Calu3 (cell line): Measurements from ENCODE around the gene ANKRD12. TPM values are rescaled to one million over a fixed set of nuclear protein-coding genes. Genes with fewer than 3 reads are reported as not detected.
A peak's percentile ranks its signal among the peaks of the same experiment; 100 is the strongest.
"Not testable (repeated sequence)": the region's sequence is repeated elsewhere in the genome, so short reads cannot be mapped to it uniquely, and the experiment has no call there.

Source experiments
- BruUV-seq: library from RNA; stranded (reverse); fragments of 400-500 nt; replicated peaks from 2 replicates; lab custom pipeline; 2021; lab: Mats Ljungman, UMichigan
- CTCF ChIA-PET: fragments of 300-600 bp; sonication (Branson Sonifier 250); formaldehyde crosslinking; loops from one replicate; lab custom pipeline; 2022; ENCODE audit warnings: antibody characterized with exemption; lab: Charles Lee
- DNase-seq: peaks from one replicate; pipeline ENCODE4 v3.0.0; 2022
- H3K27ac Mint-ChIP-seq: one replicate; pipeline ENCODE4 v1.8.0; 2022; ENCODE audit warnings: mixed read lengths; ENCODE audit not compliant: unreplicated experiment
- H3K27me3 Mint-ChIP-seq: one replicate; pipeline ENCODE4 v1.8.0; 2022; ENCODE audit warnings: mixed read lengths; ENCODE audit not compliant: unreplicated experiment
- H3K36me3 Mint-ChIP-seq: one replicate; pipeline ENCODE4 v1.8.0; 2022; ENCODE audit warnings: mild to moderate bottlenecking, moderate library complexity, mixed read lengths; ENCODE audit not compliant: insufficient read depth, unreplicated experiment
- H3K4me1 Mint-ChIP-seq: one replicate; pipeline ENCODE4 v1.8.0; 2022; ENCODE audit warnings: mild to moderate bottlenecking, low read depth, mixed read lengths; ENCODE audit not compliant: unreplicated experiment
- H3K4me3 Mint-ChIP-seq: one replicate; pipeline ENCODE4 v1.8.0; 2022; ENCODE audit warnings: mild to moderate bottlenecking, low read depth, moderate library complexity, mixed read lengths; ENCODE audit not compliant: unreplicated experiment
- H3K9me3 Mint-ChIP-seq: one replicate; pipeline ENCODE4 v1.8.0; 2022; ENCODE audit warnings: low read depth, mixed read lengths; ENCODE audit not compliant: unreplicated experiment
- intact Hi-C: fragments of 100-400 bp; cut with micrococcal nuclease; formaldehyde crosslinking; loops from one replicate; pipeline ENCODE4 v1.10.0; 2022; ENCODE audit not compliant: unreplicated experiment
- total RNA-seq: library from RNA; stranded (reverse); gene quantifications from 2 replicates; pipeline ENCODE4 v1.2.3, GENCODE V29; 2022
- TF ChIP-seq, protein P1 (sequence below): fragments of 200-600 bp; IDR thresholded peaks from one replicate; pipeline ENCODE4 v1.8.0; 2022; ENCODE audit warnings: antibody characterized with exemption; ENCODE audit not compliant: unreplicated experiment

Gene ANKRD12
- total RNA-seq, 1 experiment from 2014 or later: 40.7 TPM

DNA sequence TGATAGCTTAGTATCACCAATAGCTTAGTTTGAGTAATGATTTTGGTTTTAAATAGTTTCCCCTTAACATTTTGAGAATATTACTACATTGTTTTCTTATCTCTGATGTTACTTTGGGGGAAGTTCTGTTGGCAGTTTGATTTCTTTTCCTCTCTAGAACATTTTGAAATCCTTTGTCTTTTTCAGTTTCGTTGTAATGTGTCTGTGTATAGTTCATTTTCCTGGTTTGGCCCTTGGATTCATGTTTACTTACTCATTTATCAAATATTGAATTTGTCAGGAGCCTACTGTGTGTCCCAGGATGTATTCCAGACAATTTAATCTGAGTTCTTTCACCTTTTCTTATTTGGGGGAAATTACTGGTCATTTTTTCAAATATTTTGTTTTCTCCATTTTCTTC is 16.7 kb downstream of the ANKRD12 start:
- CTCF ChIA-PET: no interaction called here
- peaks cover 34% of the 10 kb centered on the region for H3K4me1 Mint-ChIP-seq
- H3K27me3 Mint-ChIP-seq: no peaks in the 10 kb centered on the region
- H3K36me3 Mint-ChIP-seq: peaks cover 5% of the 10 kb centered on the region
- intact Hi-C loops: no loop called here
- TF ChIP-seq, protein P1, sequence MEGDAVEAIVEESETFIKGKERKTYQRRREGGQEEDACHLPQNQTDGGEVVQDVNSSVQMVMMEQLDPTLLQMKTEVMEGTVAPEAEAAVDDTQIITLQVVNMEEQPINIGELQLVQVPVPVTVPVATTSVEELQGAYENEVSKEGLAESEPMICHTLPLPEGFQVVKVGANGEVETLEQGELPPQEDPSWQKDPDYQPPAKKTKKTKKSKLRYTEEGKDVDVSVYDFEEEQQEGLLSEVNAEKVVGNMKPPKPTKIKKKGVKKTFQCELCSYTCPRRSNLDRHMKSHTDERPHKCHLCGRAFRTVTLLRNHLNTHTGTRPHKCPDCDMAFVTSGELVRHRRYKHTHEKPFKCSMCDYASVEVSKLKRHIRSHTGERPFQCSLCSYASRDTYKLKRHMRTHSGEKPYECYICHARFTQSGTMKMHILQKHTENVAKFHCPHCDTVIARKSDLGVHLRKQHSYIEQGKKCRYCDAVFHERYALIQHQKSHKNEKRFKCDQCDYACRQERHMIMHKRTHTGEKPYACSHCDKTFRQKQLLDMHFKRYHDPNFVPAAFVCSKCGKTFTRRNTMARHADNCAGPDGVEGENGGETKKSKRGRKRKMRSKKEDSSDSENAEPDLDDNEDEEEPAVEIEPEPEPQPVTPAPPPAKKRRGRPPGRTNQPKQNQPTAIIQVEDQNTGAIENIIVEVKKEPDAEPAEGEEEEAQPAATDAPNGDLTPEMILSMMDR: no peak
- no peaks in the 10 kb centered on the region for H3K9me3 Mint-ChIP-seq
- BruUV-seq: no TSS peak
- DNase-seq: no peak
- no peak overlapping the region for H3K4me3 Mint-ChIP-seq
- no peak overlapping the region for H3K27ac Mint-ChIP-seq

DNA sequence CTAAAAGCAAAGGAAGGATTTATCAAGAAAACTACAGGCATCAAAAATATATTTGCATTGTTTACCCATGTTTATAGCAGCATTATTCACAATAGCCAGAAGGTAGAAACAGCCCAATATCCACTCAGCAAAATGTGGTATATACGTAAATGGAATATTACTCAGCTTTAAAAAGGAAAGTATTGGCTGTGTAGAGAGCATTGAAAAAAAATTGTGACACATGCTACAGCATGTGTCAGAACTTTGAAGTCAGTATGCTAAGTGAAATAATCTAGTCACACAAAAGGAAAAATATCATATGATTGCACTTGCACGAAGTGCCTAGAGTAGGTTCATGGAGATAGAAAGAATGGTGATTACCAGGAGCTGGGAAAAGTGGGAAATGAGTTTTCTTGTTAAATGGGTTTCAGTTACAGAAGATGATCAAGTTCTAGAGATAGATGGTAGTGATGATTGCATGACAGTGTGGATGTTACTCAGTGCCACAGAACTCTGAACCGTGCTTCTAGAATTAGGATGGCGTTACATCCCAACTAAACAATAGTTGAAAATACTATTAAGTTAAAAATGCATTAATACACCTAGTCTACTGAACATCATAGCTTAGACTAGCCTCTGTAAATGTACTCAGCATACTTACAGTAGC is 20.1 kb downstream of the ANKRD12 start:
- CTCF ChIA-PET: interaction anchor here (0.7 kb wide), 1 partner anchor 91 kb away, joined by 5 read pairs; no protein-coding TSS in a partner anchor
- Mint-ChIP-seq H3K27me3 (no peaks in the 10 kb centered on the region), H3K36me3 (no peaks in the 10 kb centered on the region), H3K4me3 (no peak overlapping the region), H3K9me3 (no peaks in the 10 kb centered on the region), H3K27ac (no peak overlapping the region), H3K4me1 (peaks cover 32% of the 10 kb centered on the region)
- DNase-seq: no peak
- intact Hi-C loops: no loop called here
- no TSS peak for BruUV-seq
- TF ChIP-seq, protein P1: no peak

DNA sequence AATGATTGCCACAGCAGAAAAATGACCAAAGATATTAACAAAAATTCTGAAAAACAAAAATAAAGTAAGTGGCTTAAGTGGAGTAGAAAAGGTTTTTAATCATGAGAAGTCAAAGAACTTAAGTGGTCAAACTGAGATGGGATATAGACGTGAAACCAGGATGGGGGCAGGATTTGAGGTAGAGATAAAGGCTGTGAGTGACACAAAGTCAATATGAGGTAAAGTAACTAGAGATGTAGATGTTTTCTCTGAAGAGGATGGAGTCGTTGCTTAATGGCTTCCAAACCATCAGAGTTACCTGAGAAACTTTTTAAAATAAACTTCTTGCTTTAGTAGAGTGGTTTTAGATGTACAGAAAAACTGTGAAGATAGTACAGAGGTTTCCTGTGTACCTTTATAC is 21.2 kb downstream of the ANKRD12 start:
- no peak overlapping the region for H3K4me3 Mint-ChIP-seq
- intact Hi-C loops: no loop called here
- no peaks in the 10 kb centered on the region for H3K36me3 Mint-ChIP-seq
- H3K4me1 Mint-ChIP-seq: peaks cover 28% of the 10 kb centered on the region
- no peak for DNase-seq
- TF ChIP-seq, protein P1: no peak
- no TSS peak for BruUV-seq
- no peaks in the 10 kb centered on the region for H3K9me3 Mint-ChIP-seq
- CTCF ChIA-PET: no interaction called here
- peak overlapping the region; percentile 6 for H3K27ac Mint-ChIP-seq
- H3K27me3 Mint-ChIP-seq: no peaks in the 10 kb centered on the region

DNA sequence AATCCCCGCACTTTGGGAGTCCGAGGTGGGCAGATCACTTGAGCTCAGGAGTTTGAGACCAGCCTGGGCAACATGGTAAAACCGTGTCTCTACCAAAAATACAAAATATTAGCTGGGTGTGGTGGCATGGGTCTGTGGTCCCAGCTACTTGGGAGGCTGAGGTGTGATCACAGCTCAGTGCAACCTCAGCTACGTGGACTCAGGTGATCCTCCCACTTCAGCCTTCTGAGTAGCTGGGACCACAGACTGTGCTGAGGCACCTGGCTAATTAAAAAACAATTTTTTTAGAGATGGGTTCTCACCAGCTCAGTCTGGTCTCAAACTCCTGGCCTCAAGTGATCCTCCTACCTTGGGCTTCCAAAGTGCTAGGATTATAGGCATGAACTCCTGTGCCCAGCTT is 23.4 kb downstream of the ANKRD12 start:
- Mint-ChIP-seq H3K4me3 (no peak overlapping the region), H3K27me3 (no peaks in the 10 kb centered on the region), H3K9me3 (peaks cover 13% of the 10 kb centered on the region), H3K36me3 (no peaks in the 10 kb centered on the region), H3K27ac (no peak overlapping the region), H3K4me1 (peaks cover 18% of the 10 kb centered on the region)
- TF ChIP-seq, protein P1: no peak
- CTCF ChIA-PET: interaction anchor here (1.5 kb wide), 1 partner anchor 357 kb away, joined by 3 read pairs; no protein-coding TSS in a partner anchor
- no peak for DNase-seq
- intact Hi-C loops: no loop called here
- no TSS peak for BruUV-seq

DNA sequence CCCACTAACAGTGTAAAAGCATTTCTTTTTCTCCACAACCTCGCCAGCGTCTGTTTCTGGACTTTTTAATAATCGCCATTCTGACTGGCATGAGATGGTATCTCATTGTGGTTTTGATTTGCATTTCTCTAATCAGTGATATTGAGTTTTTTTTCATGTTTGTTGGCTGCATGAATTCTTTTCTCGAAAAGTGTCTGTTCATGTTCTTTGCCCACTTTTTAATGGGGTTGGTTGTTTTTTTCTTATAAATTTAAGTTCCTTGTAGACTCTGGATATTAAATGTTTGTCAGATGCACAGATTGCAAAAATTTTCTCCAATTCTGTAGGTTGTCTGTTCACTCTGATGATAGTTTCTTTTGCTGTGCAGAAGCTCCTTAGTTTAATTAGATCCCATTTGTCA is 26.1 kb downstream of the ANKRD12 start:
- H3K27ac Mint-ChIP-seq, BruUV-seq, DNase-seq, H3K4me3 Mint-ChIP-seq, H3K36me3 Mint-ChIP-seq, H3K27me3 Mint-ChIP-seq, CTCF ChIA-PET, intact Hi-C loops: not testable (repeated sequence)
- Mint-ChIP-seq H3K9me3 (peaks cover 14% of the 10 kb centered on the region), H3K4me1 (peaks cover 13% of the 10 kb centered on the region)

DNA sequence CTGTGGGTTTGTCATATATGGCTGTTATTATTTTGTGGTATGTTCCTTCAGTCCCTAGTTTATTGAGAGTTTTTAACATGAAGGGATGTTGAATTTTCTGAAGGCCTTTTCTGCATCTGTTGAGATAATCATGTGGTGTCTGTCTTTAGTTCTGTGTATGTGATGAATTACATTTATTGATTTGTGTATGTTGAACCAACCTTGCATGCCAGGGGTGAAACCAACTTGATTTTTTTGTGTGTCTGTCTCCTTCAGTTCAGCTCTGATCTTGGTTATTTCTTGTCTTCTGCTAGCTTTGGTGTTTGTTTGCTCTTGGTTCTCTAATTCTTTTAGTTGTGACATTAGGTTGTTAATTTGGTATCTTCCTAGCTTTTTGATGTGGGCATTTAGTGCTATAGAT is 27.6 kb downstream of the ANKRD12 start:
- BruUV-seq, H3K36me3 Mint-ChIP-seq: not testable (repeated sequence)

DNA sequence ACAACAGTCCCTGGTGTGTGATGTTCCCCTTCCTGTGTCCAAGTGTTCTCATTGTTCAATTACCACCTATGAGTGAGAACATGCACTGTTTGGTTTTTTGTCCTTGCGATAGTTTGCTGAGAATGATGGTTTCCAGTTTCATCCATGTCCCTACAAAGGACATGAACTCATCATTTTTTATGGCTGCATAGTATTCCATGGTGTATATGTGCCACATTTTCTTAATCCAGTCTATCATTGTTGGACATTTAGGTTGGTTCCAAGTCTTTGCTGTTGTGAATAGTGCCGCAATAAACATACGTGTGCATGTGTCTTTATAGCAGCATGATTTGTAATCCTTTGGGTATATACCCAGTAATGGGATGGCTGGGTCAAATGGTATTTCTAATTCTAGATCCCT is 29.3 kb downstream of the ANKRD12 start:
- CTCF ChIA-PET, H3K36me3 Mint-ChIP-seq, H3K27ac Mint-ChIP-seq, H3K4me3 Mint-ChIP-seq, H3K4me1 Mint-ChIP-seq, BruUV-seq, DNase-seq, H3K27me3 Mint-ChIP-seq, intact Hi-C loops: not testable (repeated sequence)
- peaks cover 14% of the 10 kb centered on the region for H3K9me3 Mint-ChIP-seq

More for the DNA sequence above, 27.6 kb downstream of the ANKRD12 start:
- H3K9me3 Mint-ChIP-seq: peaks cover 14% of the 10 kb centered on the region
- intact Hi-C loops, H3K27me3 Mint-ChIP-seq, H3K4me3 Mint-ChIP-seq, H3K27ac Mint-ChIP-seq, DNase-seq, CTCF ChIA-PET, H3K4me1 Mint-ChIP-seq: not testable (repeated sequence)
